ENCODE results near the gene RPS2. TPM values are rescaled to one million over a fixed set of nuclear protein-coding genes. Genes with fewer than 3 reads are reported as not detected.

RPS2 gene
- total RNA-seq, 1 donor from 2014 or later: 2,309 TPM

GRCh38 chr16:1949507-1949906, 15.1 kb downstream of the RPS2 start:
- no peaks in the 10 kb centered on the region for H3K9me3 Mint-ChIP-seq (ENCODE audit: low read depth)
- no peaks in the 10 kb centered on the region for H3K36me3 Mint-ChIP-seq (ENCODE audit: insufficient read depth)
- H3K4me3 Mint-ChIP-seq (ENCODE audit: low read depth): no peak overlapping the region
- no peaks in the 10 kb centered on the region for H3K4me1 Mint-ChIP-seq (ENCODE audit: low read depth)
- no peak for DNase-seq (ENCODE audit: low spot score, unreplicated experiment)
- no peak for TF ChIP-seq CTCF (IDR thresholded peaks at IDR 0.05; ENCODE audit: unreplicated experiment)
- no peak overlapping the region for H3K27ac Mint-ChIP-seq
- peaks cover 7% of the 10 kb centered on the region for H3K27me3 Mint-ChIP-seq

- H3K27me3 Mint-ChIP-seq: peaks cover 2% of the 10 kb centered on the region
- H3K9me3 Mint-ChIP-seq (ENCODE audit: low read depth): no peaks in the 10 kb centered on the region
- DNase-seq (ENCODE audit: low spot score, unreplicated experiment): no peak
- H3K36me3 Mint-ChIP-seq (ENCODE audit: insufficient read depth): no peaks in the 10 kb centered on the region
- no peak for TF ChIP-seq CTCF (IDR thresholded peaks at IDR 0.05; ENCODE audit: unreplicated experiment)
- H3K4me1 Mint-ChIP-seq (ENCODE audit: low read depth): no peaks in the 10 kb centered on the region
- H3K4me3 Mint-ChIP-seq (ENCODE audit: low read depth): no peak overlapping the region
- no peak overlapping the region for H3K27ac Mint-ChIP-seq
Observed at GRCh38 chr16:1947369-1947670, 17.3 kb downstream of the RPS2 start.

- Mint-ChIP-seq H3K27me3 (no peaks in the 10 kb centered on the region), H3K9me3 (ENCODE audit: low read depth) (no peaks in the 10 kb centered on the region), H3K27ac (no peak overlapping the region), H3K4me1 (ENCODE audit: low read depth) (no peaks in the 10 kb centered on the region), H3K36me3 (ENCODE audit: insufficient read depth) (no peaks in the 10 kb centered on the region), H3K4me3 (ENCODE audit: low read depth) (no peak overlapping the region)
- no peak for DNase-seq (ENCODE audit: low spot score, unreplicated experiment)
- no peak for TF ChIP-seq CTCF (IDR thresholded peaks at IDR 0.05; ENCODE audit: unreplicated experiment)
Observed at GRCh38 chr16:1946495-1947368, 17.9 kb downstream of the RPS2 start.

GRCh38 chr16:1945559-1946391, 18.9 kb downstream of the RPS2 start:
- DNase-seq (ENCODE audit: low spot score, unreplicated experiment): no peak
- Mint-ChIP-seq H3K27me3 (no peaks in the 10 kb centered on the region), H3K9me3 (ENCODE audit: low read depth) (no peaks in the 10 kb centered on the region), H3K36me3 (ENCODE audit: insufficient read depth) (no peaks in the 10 kb centered on the region), H3K4me3 (ENCODE audit: low read depth) (no peak overlapping the region), H3K27ac (no peak overlapping the region), H3K4me1 (ENCODE audit: low read depth) (peaks cover 2% of the 10 kb centered on the region)
- TF ChIP-seq CTCF (IDR thresholded peaks at IDR 0.05; ENCODE audit: unreplicated experiment): no peak

- H3K27me3 Mint-ChIP-seq: no peaks in the 10 kb centered on the region
- no peaks in the 10 kb centered on the region for H3K9me3 Mint-ChIP-seq (ENCODE audit: low read depth)
- no peak for TF ChIP-seq CTCF (IDR thresholded peaks at IDR 0.05; ENCODE audit: unreplicated experiment)
- no peaks in the 10 kb centered on the region for H3K36me3 Mint-ChIP-seq (ENCODE audit: insufficient read depth)
- DNase-seq (ENCODE audit: low spot score, unreplicated experiment): no peak
- H3K4me1 Mint-ChIP-seq (ENCODE audit: low read depth): peaks cover 2% of the 10 kb centered on the region
- H3K27ac Mint-ChIP-seq: no peak overlapping the region
- H3K4me3 Mint-ChIP-seq (ENCODE audit: low read depth): no peak overlapping the region
Observed at GRCh38 chr16:1944612-1945199, 19.9 kb downstream of the RPS2 start.

All from progenitor cell of endocrine pancreas (in vitro differentiated cells).